IPS-NIHi7 (cell line): ENCODE data around the gene LDLRAD4.

Experiments
- DNase-seq: peaks from one replicate; pipeline ENCODE4 v3.0.0; 2012; ENCODE audit warnings: mixed read lengths; ENCODE audit errors: extremely low spot score

Gene LDLRAD4

DNA sequence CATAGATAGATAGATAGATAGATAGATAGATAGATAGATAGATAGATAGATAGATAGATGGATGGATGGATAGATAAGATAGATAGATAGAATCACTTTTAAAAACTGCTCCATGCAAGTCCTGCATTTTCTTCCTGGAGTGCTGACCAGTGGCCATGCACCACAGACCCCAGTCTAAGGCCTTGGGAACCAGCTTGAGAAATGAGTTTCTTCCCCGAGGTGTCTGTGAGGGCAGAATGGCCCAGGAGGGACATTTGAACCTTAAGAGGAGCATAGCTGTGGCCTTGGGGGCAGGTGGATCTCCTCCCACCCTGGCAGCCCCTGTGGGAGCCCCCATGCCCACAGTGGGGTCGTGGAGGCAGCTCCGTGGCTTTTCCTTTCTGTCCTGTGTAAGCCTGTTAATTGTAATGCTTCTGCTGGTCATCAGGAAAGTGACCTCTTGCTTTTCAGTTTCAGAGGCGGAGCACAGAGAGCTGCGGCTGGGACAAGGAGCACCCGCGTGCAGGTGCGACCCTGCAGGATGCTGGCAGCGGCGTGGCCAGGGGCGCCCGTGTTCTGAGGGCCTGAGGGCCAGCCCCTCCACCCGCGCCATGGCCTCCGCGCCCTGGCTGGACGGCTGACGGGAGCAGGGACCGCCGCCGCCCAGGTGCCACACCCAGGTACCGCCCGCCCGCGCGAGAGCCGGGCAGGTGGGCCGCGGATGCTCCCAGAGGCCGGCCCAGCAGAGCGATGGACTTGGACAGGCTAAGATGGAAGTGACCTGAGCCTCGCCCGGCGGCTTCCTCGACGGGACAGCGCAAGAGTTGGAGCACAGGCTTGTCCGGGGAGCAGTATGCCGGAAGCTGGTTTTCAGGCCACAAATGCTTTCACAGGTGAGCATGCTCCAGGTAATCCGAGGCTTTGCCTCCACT lies 168.6 kb downstream of the LDLRAD4 start:
- no peak for DNase-seq

DNA sequence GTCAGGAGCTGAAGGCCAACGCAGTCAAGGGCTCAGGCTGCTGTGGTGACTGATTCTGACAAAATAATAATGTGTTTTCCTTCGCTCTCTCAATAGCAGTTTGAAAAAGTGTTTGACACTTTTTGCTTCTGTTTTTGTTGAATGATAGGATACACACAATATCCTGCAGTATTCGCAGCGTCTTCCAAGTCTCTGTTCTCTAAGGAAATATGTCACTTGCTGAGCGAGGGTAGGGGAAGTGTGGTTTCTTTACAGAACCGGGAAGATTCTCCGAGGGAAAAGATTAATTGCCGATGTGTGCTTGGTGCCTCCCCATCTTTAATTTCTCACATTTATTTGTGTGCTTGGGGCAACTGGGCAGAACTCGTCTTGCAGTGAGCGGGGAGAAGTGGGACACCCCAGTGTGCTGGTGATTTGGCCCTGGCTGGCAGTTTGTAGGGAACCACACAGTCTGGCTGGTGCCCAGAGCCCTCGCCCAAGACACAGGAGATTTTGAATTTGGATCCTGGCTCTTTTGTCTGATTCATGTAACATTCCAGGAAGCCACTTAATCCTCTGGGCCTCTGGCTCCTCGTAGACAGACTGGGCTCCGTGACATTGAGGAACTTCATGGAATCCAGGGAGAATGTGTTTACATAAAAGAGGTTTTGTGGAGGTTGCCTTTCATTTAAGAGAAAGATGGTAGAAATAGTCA lies 169.4 kb downstream of the LDLRAD4 start:
- no peak for DNase-seq

DNA sequence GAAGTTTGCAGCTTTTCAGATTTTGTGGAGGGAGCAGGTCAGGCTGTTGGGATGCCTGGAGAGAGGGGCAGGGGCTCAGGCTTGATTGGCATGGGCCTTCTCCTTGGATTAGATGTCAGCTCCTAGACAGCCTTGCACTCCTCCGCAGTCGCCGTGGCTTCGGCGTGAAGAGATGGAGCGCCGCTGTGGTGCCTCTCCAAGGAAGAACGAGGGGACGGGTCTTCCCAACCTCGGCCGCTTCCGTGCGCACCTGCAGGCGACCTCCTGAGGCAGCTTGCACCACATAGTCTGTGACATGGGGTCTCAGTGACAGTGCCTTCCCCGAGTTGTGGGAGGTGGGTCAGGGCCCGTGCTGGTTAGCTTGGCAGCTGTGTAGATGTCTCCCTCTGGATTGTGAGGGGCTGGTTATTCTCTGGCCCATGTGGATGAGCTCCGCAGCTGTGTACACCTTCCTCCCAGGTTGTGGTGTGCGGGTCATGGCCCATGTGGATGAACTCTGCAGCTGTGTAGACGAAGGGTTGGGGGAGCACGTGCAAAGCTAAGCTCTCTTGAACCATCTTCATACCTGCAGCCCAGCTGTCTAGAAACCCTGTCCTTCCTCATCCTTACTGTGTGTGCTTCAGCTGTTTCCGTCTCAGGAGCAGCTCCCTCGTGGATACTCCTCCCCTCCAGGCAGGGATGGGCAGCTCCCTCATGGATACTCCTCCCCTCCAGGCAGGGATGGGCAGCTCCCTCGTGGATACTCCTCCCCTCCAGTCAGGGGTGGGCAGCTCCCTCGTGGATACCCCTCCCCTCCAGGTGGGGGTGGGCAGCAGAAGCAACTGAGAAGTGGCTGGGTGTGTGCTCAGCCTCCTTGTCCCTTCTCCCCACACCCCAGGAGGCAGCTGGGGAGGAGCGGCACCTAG lies 170.3 kb downstream of the LDLRAD4 start:
- no peak for DNase-seq

DNA sequence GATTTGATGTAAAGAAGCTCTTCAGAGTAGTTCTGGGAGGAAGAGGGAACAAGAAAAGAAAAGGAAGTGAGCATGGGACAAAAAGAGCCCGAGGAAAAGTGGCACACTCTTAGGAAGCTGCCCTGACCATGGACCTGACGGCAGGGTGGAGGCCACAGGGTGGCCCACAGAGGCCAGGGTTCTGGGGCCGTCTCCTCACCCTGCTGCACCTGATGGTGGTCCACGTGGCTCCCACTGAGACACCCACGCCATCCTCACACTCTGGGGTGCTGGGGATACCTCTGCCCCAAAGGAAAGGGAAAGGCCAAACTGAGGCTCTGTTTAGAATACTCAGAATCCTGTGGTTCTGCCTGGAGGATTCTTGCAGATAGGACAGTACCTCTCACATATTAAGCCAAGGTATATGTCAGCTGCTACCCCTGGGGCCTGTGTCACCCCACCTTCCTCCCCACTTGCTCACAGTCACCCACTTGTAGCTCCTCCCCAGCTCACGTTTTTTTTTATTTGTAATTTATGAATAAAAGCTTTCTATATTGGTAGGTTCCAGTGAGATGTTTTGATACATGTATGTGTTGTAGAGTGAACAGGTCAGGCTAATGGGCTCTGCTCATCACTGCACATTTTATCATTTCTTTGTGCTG lies 171.1 kb downstream of the LDLRAD4 start:
- DNase-seq, result no peak

DNA sequence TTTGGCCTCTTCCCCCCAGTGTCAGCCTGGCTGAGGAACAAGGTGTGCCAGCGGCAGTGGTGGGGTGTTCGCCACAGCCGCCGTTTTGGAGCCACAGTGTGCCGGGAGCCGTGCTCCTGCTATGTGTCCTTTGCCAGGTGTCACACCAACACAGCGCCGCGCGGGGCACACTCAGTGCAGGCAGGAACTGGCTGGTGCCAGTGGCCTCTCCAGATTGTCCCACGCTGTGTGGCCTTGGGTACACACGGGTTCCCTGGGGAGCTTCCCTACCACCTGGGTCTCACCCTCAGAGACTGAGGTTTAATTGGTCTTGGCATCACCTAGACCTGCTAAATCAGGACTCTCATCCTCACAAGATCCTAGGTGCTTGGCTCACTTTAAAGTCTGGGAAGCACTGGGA lies 171.6 kb downstream of the LDLRAD4 start:
- no peak for DNase-seq

DNA sequence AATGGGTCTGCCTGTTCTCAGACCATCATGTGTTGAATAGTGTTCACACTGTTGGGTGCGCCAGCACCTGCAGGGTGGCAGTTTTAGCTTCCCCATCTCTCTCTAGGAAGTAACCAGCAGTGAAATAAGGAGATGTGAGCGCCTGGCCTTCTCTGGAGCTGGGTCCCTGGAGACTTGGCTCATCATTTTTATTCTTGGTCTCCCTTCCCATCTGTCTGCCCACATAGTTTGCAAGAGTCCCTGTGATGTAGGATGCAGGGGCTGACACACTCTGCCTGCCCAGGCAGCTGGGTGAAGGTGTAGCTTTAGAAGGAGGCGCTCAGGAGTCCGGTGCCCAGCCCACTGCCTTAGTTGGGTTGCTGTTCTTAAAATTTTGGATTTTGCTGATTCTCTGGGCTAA lies 172.2 kb downstream of the LDLRAD4 start:
- no peak for DNase-seq

DNA sequence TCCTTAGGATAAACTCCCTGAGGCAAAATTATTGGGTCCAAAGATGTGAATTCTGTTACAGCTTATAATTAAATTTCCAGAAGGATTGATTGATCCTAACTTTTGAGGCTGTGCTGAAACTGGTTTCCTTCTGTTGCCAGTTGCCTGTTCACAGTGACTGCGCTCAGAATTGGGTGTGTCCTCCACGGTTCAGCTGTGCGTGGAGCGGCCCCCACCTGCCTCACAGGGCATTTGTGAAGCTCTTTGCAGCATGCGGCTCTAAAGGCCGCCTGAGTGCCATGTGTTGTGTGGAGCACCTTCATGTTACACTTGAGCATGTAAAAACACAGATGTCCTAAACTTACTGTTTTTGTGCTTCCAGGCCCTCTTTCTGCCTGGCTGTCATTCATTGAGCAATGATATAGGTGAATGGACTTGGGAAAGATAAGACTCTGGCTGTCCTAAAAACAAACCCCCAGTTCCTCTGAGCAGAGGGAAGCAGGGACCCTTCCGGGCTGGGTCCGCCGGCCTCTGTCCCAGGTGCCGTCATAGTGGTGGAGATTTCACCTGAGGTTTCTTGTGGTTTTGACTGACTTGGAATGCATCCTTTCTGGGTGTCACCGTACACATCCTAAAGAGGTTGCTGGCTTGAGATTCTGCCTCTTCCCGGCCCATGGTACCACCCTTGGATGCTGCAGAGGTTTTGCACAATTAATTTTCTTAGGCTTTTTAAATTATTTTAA lies 173.6 kb downstream of the LDLRAD4 start:
- DNase-seq, result no peak

DNA sequence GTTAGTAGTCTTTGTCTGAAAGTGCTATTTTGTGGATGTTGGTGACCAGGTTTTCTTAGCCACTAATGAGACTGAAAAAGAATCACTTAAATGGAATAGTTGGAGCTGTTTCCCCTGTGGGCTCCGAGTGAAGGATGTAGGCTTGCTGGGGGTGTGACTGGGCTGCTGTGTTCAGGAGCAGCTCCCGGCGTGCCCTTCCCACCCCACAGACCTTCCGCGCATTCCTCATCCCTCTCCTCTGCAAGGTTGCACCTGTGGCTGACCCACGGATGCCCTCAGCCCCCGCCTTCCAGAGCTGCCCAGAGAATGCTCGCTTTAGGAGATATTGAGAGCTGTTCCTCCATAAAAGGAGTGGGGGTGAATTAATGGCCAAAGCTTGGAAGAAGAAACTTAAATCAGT lies 174.3 kb downstream of the LDLRAD4 start:
- no peak for DNase-seq

DNA sequence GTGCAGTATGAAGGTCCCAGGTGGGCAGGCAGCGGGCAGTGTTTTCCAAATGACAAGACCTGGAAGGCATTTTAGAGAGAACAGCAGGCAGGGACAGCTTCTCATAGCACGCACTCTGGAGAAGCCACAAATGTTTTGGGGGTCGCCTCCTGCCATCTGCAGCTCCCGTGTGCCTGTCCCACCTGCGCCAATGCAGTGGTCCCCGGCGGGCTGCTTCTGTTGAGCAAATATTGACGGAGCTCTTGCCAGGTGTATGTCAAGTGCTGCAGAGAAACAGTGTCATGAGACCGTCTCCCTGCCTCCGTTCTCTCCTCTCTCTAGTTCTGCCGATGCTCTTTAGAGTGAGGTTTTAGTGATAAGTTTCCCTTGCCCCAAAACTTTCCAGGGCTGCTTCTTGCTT lies 174.8 kb downstream of the LDLRAD4 start:
- DNase-seq, result no peak

DNA sequence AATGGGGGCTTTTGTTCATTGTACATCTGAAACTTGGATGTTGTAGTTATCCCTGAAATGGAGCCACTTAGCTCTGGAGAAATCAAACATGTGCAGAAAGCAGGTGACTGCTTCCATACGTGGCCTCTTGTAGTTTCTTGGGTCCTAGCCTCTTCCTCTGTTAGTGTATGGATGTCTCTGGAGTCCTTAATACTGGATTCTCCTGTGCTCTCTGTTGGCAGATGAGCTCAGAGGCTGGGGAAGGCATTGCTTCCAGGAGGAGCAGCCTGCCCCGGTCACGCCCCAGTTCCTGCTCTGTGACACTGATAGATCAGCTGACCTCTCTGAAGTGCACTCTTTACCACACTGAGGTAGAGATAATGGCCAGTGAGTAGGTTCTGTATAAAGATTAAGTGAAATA lies 176.2 kb downstream of the LDLRAD4 start:
- no peak for DNase-seq

DNA sequence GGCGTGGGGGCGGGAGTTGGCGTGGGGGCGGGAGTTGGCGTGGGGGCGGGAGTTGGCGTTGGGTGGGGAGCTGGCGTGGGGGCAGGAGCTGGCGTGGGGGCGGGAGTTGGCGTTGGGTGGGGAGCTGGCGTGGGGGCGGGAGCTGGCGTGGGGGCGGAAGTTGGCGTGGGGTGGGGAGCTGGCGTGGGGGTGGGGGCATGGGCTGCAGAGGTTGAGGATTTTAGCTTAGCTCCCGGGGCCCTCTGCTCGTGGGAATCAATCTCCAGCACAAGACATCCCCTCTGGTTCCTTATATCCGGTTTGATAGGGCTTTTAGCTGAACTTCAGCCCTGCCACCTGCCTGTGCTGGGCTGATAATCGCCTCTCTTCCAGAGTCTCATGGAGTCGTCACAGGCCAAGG lies 177.0 kb downstream of the LDLRAD4 start:
- no peak for DNase-seq

DNA sequence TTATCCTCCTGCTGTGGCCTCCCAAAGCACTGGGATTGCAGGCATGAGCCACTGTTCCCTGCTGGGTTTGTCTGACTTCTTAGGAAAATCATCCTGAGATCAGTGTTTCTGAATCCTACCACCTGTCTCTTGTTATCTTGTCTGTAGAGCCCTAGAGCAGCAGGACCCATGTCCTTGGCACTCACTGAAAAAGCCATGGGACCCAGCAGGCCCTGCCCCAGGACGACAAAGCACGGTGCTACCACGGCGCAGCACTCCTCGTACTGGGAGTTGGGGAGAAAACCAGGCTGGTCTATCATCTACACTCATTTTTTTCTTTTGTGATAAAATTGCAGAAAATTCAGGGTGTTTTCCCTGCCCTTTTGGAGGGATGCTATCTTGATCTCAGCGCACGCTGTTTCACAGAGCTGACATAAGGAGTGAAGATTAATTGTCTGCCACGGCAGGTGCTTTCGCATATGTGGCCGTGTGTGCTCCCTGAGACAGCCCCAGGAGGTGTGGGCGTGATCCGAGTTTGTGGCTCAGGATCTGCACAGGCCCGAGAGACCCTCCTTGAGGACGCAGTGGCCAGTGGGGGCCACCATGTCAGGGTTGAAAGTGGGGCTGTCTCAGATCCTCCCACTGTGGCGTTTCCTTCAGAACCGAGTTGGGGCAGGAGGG lies 179.1 kb downstream of the LDLRAD4 start:
- DNase-seq, result no peak

DNA sequence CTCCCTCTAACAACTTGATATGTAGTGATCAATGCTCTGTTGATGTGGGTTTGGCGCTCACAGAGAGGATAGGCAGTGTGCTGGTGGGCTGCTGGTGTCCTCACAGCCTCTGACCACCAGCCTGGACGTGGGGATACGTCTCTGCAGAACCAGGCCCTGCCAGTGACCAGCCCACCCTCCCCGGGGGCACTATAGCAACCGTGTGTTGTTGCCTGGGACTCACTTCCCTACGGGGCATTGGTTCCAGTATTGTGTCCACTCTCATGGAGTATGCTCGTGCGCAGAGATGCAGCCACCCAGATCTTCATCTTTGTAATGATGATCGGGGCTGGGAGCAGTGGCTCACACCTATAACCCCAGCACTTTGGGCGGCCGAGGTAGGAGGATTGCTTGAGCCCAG lies 180.1 kb downstream of the LDLRAD4 start:
- no peak for DNase-seq

DNA sequence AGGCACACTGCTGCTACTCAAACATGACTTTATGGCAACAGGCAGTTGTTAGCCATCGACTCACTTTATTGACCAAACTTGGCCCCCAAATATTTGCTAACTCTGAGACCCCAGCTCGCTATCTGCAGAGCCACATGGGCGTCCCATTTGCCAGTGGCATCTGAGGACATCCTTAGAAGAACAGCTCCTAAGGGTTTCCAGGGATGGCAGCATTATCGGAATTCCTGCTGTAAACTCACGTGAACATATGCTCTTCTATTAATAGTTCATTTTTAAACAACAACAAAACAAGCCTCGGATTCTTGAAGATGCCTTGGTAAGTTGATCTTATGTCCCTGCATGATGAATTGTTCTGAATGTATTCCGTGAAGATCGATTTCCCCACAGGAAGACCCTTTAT lies 181.0 kb downstream of the LDLRAD4 start:
- DNase-seq, result no peak

DNA sequence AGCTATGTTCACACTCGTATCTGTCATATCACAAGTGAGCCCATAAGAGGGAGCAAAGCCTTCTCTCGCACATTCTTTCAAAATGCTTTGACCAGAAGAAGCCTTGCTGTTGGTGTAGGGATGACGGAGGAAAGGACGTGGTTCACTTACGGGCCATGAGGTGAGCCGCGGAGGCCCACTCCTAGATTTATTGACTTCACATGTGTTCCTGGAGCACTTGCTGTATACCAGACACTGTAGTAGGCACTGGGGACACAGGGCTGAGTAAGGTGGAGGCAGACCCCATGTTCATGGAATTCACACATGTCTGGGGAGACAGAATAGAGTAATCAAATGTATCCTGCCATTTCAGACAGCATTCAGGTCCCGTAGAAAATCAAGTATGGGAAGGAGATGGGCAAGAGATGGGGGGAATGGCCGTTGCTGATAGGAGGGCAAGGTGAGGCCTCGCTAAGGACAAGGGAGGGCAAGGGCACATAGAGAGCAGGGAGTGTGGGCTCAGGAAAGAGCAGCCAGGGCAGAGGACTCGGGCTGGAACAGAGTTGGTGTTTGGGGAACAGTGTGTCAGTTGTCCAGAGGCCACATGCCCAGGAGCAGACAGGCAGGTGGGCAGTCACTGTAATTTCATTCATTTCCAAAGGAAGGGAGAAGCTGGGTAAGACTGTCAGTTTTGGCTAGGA lies 182.2 kb downstream of the LDLRAD4 start:
- DNase-seq, result no peak

DNA sequence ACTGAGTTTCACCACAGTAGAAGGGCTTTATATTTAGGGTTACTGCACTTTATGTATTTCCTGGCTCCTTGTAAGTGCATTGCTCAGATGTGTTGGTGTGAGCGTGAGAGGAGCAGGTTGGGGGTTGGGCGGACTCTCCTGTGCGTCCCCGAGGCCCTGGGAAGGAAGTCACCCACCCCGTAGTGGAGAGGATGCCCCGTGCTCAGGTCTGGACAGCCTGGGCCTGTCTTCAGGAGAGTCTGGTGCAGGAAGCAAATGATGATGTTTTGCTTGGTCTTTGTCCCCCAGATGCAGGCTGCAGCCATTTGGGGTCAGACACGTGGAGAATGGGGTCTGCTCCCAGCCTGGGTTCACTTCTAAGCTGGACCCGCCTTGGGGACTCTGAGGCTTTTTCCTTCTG lies 182.8 kb downstream of the LDLRAD4 start:
- DNase-seq, result no peak

DNA sequence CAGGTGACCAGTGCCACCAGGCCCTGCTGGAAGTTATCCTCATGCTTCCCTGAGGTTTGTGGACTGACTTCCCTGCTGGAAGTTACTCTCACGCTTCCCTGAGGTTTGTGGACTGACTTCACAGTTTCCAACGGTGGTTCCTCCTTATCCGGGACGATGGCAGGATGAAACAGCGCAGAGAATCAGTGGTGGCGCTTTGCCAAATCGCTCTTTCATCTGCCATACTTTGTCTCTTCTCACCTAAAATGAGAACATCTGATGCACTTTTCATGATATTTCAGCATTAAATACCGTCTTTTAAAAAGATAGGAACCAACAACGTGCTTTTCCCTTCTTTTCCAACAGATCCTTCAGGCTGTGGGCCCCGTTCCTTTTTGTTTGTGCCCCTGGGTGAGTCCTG lies 183.3 kb downstream of the LDLRAD4 start:
- DNase-seq, result no peak

DNA sequence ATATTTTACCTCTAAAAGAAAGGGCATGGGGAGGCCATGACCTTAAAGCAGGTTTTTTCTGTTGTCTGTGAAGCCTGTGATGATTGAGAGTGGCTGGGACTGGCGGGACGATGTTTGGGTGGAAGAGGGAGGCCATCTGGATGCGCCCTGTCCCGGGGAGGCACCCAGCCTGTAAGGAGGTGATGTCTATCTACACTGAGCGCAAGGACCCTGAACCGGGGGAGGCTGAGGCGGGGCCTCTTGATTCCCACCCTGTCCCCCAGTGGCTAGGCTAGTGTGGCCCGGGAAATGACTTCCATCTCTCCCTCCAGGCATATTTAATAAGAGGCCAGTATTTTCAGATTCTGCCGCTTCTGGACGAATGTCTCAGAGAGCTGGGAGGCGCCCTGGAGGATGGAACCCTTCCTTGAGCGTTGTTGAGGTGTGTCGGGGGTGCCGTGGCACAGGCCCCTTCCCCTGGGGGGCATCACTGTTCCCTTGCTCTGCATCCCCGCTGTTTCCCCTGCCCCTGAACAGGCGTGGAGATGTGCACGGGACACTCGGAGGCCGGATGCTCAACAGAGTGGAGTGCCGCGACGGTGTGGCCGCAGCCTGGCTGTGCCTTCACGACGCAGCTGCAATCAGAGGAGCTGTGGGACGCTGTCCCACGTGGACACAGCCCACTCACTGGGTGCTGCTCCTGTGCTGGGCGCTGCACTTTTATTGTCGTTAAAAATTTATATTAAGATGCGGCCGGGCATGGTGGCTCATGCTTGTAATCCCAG lies 185.4 kb downstream of the LDLRAD4 start:
- no peak for DNase-seq
